GM12878 (cell line): Measurements from ENCODE around the gene BARHL1. TPM values are rescaled to one million over a fixed set of nuclear protein-coding genes. Genes with fewer than 3 reads are reported as not detected.

Source experiments
- ATAC-seq: fragments of 200-7000 bp; cut with Tn5 transposase; 3 replicates; pipeline ENCODE4 v1.9.1; 2020; ENCODE audit warnings: mild to moderate bottlenecking, moderate library complexity
- BruUV-seq: library from RNA; stranded (reverse); fragments of 400-500 nt; replicated peaks from 2 replicates; lab custom pipeline; 2021; lab: Mats Ljungman, UMichigan
- CTCF ChIA-PET: fragments of 300-600 bp; sonication (Branson Sonifier 250); formaldehyde crosslinking; extraction: SDS; loops from one replicate; lab custom pipeline; 2021; ENCODE audit warnings: inconsistent platforms; lab: Yijun Ruan, JAX
- POLR2A ChIA-PET: fragments of 350-600 bp; formaldehyde crosslinking; extraction: SDS; loops from one replicate; lab custom pipeline; 2021; ENCODE audit warnings: inconsistent platforms; lab: Charles Lee
- RAD21 ChIA-PET: fragments of 300-600 bp; sonication (Branson Sonifier 250); formaldehyde crosslinking; loops from one replicate; lab custom pipeline; 2023; ENCODE audit warnings: antibody characterized with exemption; ENCODE audit not compliant: unreplicated experiment; lab: Charles Lee
- SMC1A ChIA-PET: fragments of 300-600 bp; sonication (Branson Sonifier 250); formaldehyde crosslinking; loops from one replicate; lab custom pipeline; 2023; ENCODE audit not compliant: unreplicated experiment, uncharacterized antibody; lab: Charles Lee
- DNase-seq: peaks from one replicate; pipeline ENCODE4 v3.0.0-alpha.2; 2011; ENCODE audit warnings: low read depth, low spot score
- FAIRE-seq: peaks from 3 replicates; lab custom pipeline; 2011; peaks lifted over from hg19 to GRCh38; lab: Jason Lieb, UNC
- H2AFZ ChIP-seq: 2 replicates; pipeline ENCODE4 v1.6.0; 2011; ENCODE audit warnings: low read depth, low read length, control low read depth; ENCODE audit not compliant: control insufficient read depth
- H3K27ac ChIP-seq: 2 replicates; pipeline ENCODE4 v1.5.1; 2011; ENCODE audit warnings: control low read depth; ENCODE audit not compliant: control insufficient read depth, insufficient read depth
- H3K27me3 ChIP-seq, 2 experiments: replicated peaks in 1 of 2; 2 replicates each; pipeline versions ENCODE4 v1.6.0 to v1.6.1; 2011; ENCODE audit warnings: low read length in 1 of 2; ENCODE audit not compliant: control insufficient read depth in 2 of 2, insufficient read depth in 2 of 2
- H3K36me3 ChIP-seq, 2 experiments: 2 replicates each; pipeline ENCODE4 v1.5.1; 2011; ENCODE audit warnings: low read length in 1 of 2; ENCODE audit not compliant: control insufficient read depth in 2 of 2, insufficient read depth in 2 of 2
- H3K4me1 ChIP-seq: 2 replicates; pipeline ENCODE4 v1.6.1; 2011; ENCODE audit warnings: mild to moderate bottlenecking, low read length, moderate library complexity, mixed read lengths; ENCODE audit not compliant: control insufficient read depth, insufficient read depth
- H3K4me2 ChIP-seq: 2 replicates; pipeline ENCODE4 v1.6.0; 2011; ENCODE audit warnings: control low read depth; ENCODE audit not compliant: control insufficient read depth, insufficient read depth
- H3K4me3 ChIP-seq: fragments of 200-600 bp; sonication (generic); 2 replicates; pipeline ENCODE4 v1.5.1; 2016
- H3K79me2 ChIP-seq: 2 replicates; pipeline ENCODE4 v1.6.0; 2011; ENCODE audit warnings: low read length; ENCODE audit not compliant: control insufficient read depth, insufficient read depth
- H3K9ac ChIP-seq: 2 replicates; pipeline ENCODE4 v1.8.0; 2011; ENCODE audit warnings: low read length, control low read depth, mixed read lengths; ENCODE audit not compliant: control insufficient read depth, insufficient read depth
- H3K9me3 ChIP-seq: replicated peaks from 3 replicates; pipeline ENCODE4 v1.5.1; 2011; ENCODE audit warnings: mild to moderate bottlenecking, low read length; ENCODE audit not compliant: control insufficient read depth, insufficient read depth
- H4K20me1 ChIP-seq: 2 replicates; pipeline ENCODE4 v1.6.0; 2011; ENCODE audit not compliant: control insufficient read depth, insufficient read depth
- BRCA1 ChIP-seq: IDR thresholded peaks from 2 replicates; pipeline ENCODE4 v1.6.1; 2011; ENCODE audit warnings: low read depth, low read length, improper control_type of control experiment
- CHD2 ChIP-seq: IDR thresholded peaks from 2 replicates; pipeline ENCODE4 v1.6.1; 2011; ENCODE audit warnings: low read depth, low read length, improper control_type of control experiment, borderline replicate concordance
- ELK1 ChIP-seq: IDR thresholded peaks from 2 replicates; pipeline ENCODE4 v1.6.1; 2012; ENCODE audit warnings: low read depth, low read length, improper control_type of control experiment
- EP300 ChIP-seq, 2 experiments: fragments of 150-350 bp in 1 of 2; IDR thresholded peaks; 2 replicates each; pipeline ENCODE4 v1.6.1; 2011 to 2012; ENCODE audit warnings: low read depth in 2 of 2, low read length in 2 of 2, borderline replicate concordance in 1 of 2, improper control_type of control experiment in 1 of 2, inconsistent platforms in 1 of 2; ENCODE audit not compliant: control insufficient read depth in 1 of 2
- FOXM1 ChIP-seq: IDR thresholded peaks from 2 replicates; pipeline ENCODE4 v1.6.1; 2012; ENCODE audit warnings: low read depth, mild to moderate bottlenecking, inconsistent platforms, low read length, moderate library complexity
- GATAD2B ChIP-seq: fragments of 450-650 bp; conservative IDR thresholded peaks from 2 replicates; pipeline ENCODE4 v1.6.1; 2017; ENCODE audit warnings: low read depth, mild to moderate bottlenecking, moderate library complexity
- IKZF2 ChIP-seq, 2 experiments: fragments of 450-650 bp; IDR thresholded peaks; 2 replicates each; pipeline ENCODE4 v1.6.1; 2017; ENCODE audit warnings: mild to moderate bottlenecking in 2 of 2, moderate library complexity in 2 of 2
- KAT2A ChIP-seq: conservative IDR thresholded peaks from 2 replicates; pipeline ENCODE4 v1.6.1; 2011; ENCODE audit warnings: low read depth, low read length; ENCODE audit not compliant: control insufficient read depth
- NFXL1 ChIP-seq: fragments of 450-650 bp; IDR thresholded peaks from 2 replicates; pipeline ENCODE4 v1.6.1; 2017; ENCODE audit warnings: antibody characterized with exemption, mild to moderate bottlenecking, borderline replicate concordance
- NR2F1 ChIP-seq: fragments of 450-650 bp; conservative IDR thresholded peaks from 2 replicates; pipeline ENCODE4 v1.6.1; 2017; ENCODE audit warnings: mild to moderate bottlenecking
- PBX3 ChIP-seq: IDR thresholded peaks from 2 replicates; pipeline ENCODE4 v1.6.1; 2011; ENCODE audit warnings: mild to moderate bottlenecking, low read depth, low read length, moderate library complexity; ENCODE audit not compliant: insufficient replicate concordance
- RUNX3 ChIP-seq: IDR thresholded peaks from 2 replicates; pipeline ENCODE4 v1.6.1; 2012; ENCODE audit warnings: low read length, inconsistent platforms
- STAT1 ChIP-seq: fragments of 450-650 bp; conservative IDR thresholded peaks from 2 replicates; pipeline ENCODE4 v1.6.1; 2014; ENCODE audit warnings: antibody characterized with exemption, mild to moderate bottlenecking
- ZNF207 ChIP-seq: fragments of 450-650 bp; IDR thresholded peaks from 2 replicates; pipeline ENCODE4 v1.6.1; 2014; ENCODE audit warnings: antibody characterized with exemption, mild to moderate bottlenecking, borderline replicate concordance
- ZNF687 ChIP-seq: fragments of 450-650 bp; IDR thresholded peaks from 2 replicates; pipeline ENCODE4 v1.6.1; 2017; ENCODE audit warnings: mild to moderate bottlenecking, moderate library complexity
- WGBS: methylation state at CpG from one replicate; pipeline ENCODE4 v1.1.6; 2016; ENCODE audit warnings: low lambda C conversion rate; ENCODE audit not compliant: insufficient replicate concordance, insufficient coverage; ENCODE audit errors: missing lambda C conversion rate; 5-methylcytosine and 5-hydroxymethylcytosine counted together
- in situ Hi-C: fragments of 300-500 bp; cut with MboI; formaldehyde crosslinking; loops from 9 replicates; pipeline ENCODE4 v1.14.3; 2018; ENCODE audit warnings: mixed read lengths
- intact Hi-C: fragments of 100-400 bp; cut with micrococcal nuclease; formaldehyde crosslinking; loops from one replicate; pipeline ENCODE4 v1.14.2; 2022; ENCODE audit not compliant: unreplicated experiment
- polyA plus RNA-seq, 11 experiments: library from polyadenylated mRNA; depleted of rRNA in 4 of 11; unstranded in 6 of 11; stranded (reverse) in 5 of 11; fragments of >200 nt; fragmentation: Nextera tagmentation in 4 of 11; fragmentation: Illumina TruSeq in 1 of 11; extraction: Ambion mirVana in 4 of 11; extraction: Trizol in 1 of 11; gene quantifications; 1 replicate in 1 of 11; 2 replicates in 10 of 11; pipeline versions ENCODE4 v1.2.1 to v1.2.3, GENCODE V29; 2011 to 2016; ENCODE audit warnings: inconsistent platforms in 2 of 11, missing spikeins in 2 of 11, low read depth in 1 of 11
- total RNA-seq, 4 experiments: library from RNA; depleted of rRNA in 3 of 4; stranded (reverse); fragments of >200 nt in 3 of 4; fragmentation: Illumina TruSeq in 1 of 4; extraction: Trizol in 1 of 4; gene quantifications; 2 replicates each; pipeline versions ENCODE4 v1.2.1 to v1.2.3, GENCODE V29; 2013 to 2021

The BARHL1 gene
- total and polyA plus RNA-seq, 10 of the 15 experiments (the other 5 are each of a cell fraction or from before 2014, with no cell fraction given) = not detected

GRCh38 chr9:132606066-132606465 lies 23.7 kb downstream of the BARHL1 start:
- POLR2A ChIA-PET = no interaction called here
- RAD21 ChIA-PET = no interaction called here
- peaks cover 9 to 12% of the 10 kb centered on the region in 2 experiments for H3K36me3 ChIP-seq

GRCh38 chr9:132609184-132609583 lies 26.8 kb downstream of the BARHL1 start:
- Histone ChIP-seq H3K79me2 (no peaks in the 10 kb centered on the region), H3K4me3 (no peak overlapping the region), H3K27ac (no peak overlapping the region), H3K27me3 (no peaks in the 10 kb centered on the region), H4K20me1 (no peaks in the 10 kb centered on the region), H3K4me1 (no peaks in the 10 kb centered on the region), H3K9ac (no peak overlapping the region), H3K9me3 (no peaks in the 10 kb centered on the region), H3K4me2 (no peak overlapping the region), H3K36me3 (peaks cover 13 to 21% of the 10 kb centered on the region in 2 experiments; a peak in 3 of 4 replicates), H2AFZ (no peak overlapping the region)
- SMC1A ChIA-PET = no interaction called here
- no peak for DNase-seq
- ATAC-seq = no peak
- WGBS = 90% methylated on average over 9 of the region's 9 CpGs
- RAD21 ChIA-PET = no interaction called here
- no TSS peak for BruUV-seq
- in situ Hi-C loops = no loop called here
- no peak for FAIRE-seq
- intact Hi-C loops = no loop called here
- CTCF ChIA-PET = no interaction called here
- POLR2A ChIA-PET = interaction anchor here (0.7 kb wide), 1 partner anchor 1595 kb away, joined by 4 read pairs; no protein-coding TSS in a partner anchor
- TF ChIP-seq BRCA1 (no peak), CHD2 (no peak), IKZF2 (IDR thresholded peaks at IDR 0.05) (no peak), ZNF687 (no peak), ELK1 (no peak), GATAD2B (no peak), PBX3 (no peak)

More at GRCh38 chr9:132606066-132606465, 23.7 kb downstream of the BARHL1 start:
- Histone ChIP-seq H3K27me3 (no peaks in the 10 kb centered on the region), H3K9me3 (no peaks in the 10 kb centered on the region), H3K27ac (no peak overlapping the region), H4K20me1 (no peaks in the 10 kb centered on the region), H3K4me3 (no peak overlapping the region), H3K4me2 (no peak overlapping the region), H3K9ac (no peak overlapping the region), H2AFZ (no peak overlapping the region), H3K79me2 (no peaks in the 10 kb centered on the region), H3K4me1 (peaks cover 6% of the 10 kb centered on the region)
- no TSS peak for BruUV-seq
- ATAC-seq = no peak
- no peak for FAIRE-seq
- intact Hi-C loops (no loop called here), in situ Hi-C loops (no loop called here)
- DNase-seq = no peak
- CTCF ChIA-PET = no interaction called here
- SMC1A ChIA-PET = no interaction called here
- WGBS = 89% methylated on average over 6 of the region's 6 CpGs
- TF ChIP-seq ZNF207 (no peak), STAT1 (no peak), NR2F1 (no peak), EP300 (IDR thresholded peaks at IDR 0.05; ENCODE audit: borderline replicate concordance in 1 of 2, control insufficient read depth in 1 of 2, low read depth in 2 of 2, low read length in 2 of 2) (no peak), FOXM1 (no peak), KAT2A (no peak), NFXL1 (no peak), RUNX3 (no peak)
